ELF-1 (cell line): ENCODE results near the gene NCAPD2.
A peak's percentile ranks its signal among the peaks of the same experiment; 100 is the strongest.
"Not testable (repeated sequence)": the region's sequence is repeated elsewhere in the genome, so short reads cannot be mapped to it uniquely, and the experiment has no call there.

Experiments used
- DNase-seq: peaks from one replicate; pipeline ENCODE4 v3.0.0-alpha.2; 2016; ENCODE audit warnings: low read depth, low spot score

Gene NCAPD2

DNA sequence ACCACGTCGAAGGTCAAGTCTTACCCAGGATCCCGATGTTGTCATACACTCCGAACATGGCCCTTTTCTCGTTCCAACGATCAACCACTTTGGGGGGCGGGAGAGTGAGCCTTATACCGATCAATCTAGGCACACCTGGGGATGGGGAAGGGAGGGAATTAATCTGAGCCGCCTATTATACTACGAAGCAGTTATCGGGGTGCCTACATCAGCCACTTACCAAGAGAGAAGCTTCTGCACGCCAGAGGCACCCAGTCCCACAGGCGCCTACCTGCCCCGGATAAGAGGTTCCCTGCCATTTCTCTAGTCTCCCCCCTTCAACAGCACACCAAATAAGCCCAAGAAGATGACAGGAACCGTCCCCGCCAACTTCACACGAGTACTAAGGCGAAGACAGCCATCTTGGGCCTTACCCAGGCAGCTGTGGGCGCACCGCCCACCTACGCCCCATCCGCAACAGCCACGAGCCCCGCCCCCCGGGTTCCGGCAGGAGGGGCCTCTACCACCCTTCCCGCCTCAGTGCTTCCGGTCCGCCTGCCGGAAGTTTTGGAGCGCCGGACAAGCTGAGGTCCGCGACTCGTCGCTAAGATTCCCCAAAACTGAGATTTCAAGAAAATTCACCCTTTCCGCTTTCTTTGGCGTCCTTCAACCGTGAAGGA, 935 bp upstream of the NCAPD2 start, which contains the start of gene MRPL51:
MRPL51 (minus strand) TSS at position 425 of the 659 bp plus-strand sequence; CDS start at position 299, 126 bp downstream.
- peak; percentile 97 for DNase-seq

DNA sequence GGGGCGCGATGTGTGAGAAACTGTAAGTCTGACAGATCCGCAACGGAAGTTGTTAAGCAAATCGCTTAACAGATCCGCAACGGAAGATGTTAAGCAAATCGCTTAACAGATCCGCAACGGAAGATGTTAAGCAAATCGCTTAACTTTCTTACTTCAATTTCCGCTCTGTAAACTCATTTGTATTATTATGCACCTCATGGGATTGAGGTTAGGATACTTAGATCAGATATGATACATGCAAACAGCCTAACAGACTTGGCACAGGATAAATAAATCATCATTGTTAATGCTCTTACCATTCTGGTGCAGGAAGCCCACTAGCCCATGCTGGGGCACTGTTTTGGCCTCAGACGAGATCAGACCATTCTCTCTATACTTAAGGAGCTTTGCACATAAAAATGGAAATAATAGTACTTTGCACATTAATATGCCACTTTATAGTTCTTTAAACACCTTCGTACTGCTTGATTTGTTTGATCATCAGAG, 399 bp downstream of the NCAPD2 start:
- no peak for DNase-seq

DNA sequence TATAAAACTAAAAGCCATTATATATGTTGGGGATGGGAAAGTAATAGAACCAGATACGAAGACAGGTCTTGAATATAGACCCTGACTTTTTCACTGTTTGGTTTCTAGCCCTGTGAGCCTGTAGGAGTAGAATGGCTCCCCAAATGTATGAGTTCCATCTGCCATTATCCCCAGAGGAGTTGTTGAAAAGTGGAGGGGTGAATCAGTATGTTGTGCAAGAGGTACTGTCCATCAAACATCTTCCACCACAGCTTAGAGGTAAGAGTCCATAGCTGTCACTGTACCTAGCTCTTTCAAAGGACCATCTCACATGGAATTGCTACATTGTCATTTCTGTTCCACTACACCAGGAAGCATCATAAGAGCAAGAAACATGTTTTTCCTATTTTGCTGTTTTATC, 1.1 kb downstream of the NCAPD2 start:
- DNase-seq = no peak

DNA sequence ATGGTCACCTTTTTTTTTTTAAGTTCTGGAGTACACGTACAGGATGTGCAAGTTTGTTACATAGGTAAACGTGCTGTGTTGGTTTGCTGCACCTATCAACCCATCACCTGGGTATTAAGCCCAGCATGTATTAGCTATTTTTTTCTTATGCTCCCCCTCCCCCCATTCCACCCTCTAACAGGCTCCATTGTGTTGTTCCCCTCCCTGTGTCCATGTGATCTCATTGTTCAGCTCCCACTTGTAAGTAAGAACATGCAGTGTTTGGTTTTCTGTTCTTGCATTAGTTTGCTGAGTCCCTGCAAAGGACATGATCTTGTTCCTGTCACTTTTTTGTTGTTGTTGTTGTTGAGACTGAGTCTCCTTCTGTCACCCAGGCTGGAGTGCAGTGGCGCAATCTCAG, 3.4 kb downstream of the NCAPD2 start:
- not testable (repeated sequence) for DNase-seq

DNA sequence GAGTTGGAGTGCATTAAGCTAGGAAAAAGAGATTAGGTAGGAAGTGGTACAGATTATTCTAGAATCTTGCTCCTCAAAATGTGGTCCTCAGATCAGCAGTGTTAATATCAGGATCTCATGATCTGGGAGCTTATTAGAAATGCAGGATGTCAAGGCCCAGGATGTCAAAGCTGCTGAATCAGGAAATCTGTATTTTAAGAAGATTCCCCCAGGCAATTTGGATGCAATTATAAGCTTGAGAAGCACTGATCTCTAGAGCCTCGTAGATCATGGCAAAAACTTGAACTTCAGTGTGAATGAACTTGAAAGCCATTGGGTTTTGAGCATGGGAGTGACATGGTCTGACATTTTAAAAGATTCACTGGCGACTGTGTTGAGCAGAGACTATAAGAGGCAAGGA, 6.6 kb downstream of the NCAPD2 start:
- no peak for DNase-seq

DNA sequence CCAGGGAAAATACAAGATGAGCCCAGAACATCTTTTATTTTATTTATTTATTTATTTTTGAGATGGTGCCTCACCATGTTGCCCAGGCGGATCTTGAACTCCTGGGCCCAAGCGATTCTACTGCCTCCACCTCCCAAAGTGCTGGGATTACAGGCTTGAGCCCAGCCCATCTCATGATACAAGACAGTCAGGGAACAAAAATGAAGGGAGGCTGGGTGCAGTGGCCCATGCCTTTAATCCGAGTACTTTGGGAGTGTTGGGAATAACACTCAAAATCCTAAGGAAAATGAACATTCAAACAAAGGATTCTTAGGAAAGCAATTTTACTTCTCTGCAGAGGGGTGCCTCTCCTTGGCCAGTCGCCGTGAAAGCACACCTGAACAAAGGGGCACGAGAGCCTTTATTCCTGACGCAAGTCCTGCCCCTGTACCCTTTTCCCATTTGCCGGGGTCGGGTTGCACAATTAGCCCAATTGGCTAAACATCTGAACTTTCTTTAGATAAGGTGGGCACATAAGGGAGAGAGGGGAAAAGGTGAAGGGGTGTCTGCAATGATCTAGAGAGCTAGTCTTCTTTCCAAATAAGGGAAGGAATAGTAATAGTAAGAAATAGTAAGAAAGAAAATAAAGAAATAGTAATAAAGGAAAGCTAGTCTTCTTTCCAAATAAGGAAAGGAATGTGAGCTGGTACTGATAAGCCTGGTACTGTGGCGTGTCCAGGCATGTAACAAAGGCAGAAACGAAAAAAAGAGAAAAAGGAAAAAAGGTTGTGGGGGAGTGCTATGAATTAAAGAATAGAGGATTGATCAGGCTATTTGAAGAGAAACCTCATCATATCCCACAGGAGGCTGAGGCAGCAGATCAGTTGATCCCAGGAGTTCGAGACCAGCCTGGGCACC, 13.4 kb downstream of the NCAPD2 start:
- peak; percentile 39 for DNase-seq

DNA sequence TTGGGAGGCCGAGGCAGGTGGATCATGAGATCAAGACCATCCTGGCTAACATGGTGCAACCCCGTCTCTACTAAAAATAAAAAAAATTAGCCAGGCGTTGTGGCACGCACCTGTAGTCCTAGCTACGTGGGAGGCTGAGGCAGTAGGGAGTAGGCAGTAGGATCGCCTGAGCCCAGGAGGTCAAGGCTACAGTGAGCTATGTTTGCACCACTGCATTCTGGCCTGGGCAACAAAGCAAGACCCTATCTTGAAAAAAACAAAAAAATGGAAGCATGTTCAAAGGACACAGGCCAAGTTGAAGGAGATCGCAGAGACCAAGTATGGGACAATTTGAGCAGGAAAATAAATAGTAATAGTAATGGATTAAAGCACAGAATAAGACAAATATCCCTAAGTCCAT, 14.2 kb downstream of the NCAPD2 start:
- no peak for DNase-seq

DNA sequence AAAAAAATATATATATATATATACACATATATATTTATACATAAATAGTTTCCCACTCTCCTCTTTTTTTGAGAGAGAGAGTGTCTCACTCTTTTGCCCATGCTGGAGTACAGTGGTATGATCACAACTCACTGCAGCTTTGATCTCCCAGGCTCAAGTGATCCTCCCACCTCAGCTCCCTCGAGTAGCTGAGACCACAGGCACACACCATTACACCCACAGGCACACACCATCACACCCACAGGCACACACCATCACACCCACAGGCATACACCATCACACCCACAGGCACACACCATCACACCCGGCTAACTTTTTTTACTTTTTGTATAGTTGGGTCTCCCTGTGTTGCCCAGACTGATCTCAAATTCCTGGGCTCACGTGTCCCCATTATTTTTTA, 26.3 kb downstream of the NCAPD2 start:
- no peak for DNase-seq

DNA sequence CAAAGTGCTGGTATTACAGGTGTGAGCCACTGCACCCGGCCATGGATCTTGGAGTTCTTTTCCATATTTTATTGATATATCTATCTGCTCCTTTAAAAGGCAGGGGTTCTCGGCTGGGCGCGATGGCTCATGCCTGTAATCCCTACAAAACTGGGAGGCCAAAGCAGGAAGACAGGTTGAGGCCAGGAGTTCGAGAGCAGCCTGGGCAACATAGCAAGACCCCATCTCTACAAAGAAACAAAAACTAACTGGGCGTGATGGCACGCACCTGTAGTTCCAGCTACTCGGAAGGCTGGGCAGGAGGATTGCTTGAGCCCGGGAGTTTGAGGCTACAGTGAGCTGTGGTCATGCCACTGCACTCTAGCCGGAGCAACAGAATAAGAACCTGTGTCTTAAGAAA, 28.3 kb downstream of the NCAPD2 start:
- no peak for DNase-seq

DNA sequence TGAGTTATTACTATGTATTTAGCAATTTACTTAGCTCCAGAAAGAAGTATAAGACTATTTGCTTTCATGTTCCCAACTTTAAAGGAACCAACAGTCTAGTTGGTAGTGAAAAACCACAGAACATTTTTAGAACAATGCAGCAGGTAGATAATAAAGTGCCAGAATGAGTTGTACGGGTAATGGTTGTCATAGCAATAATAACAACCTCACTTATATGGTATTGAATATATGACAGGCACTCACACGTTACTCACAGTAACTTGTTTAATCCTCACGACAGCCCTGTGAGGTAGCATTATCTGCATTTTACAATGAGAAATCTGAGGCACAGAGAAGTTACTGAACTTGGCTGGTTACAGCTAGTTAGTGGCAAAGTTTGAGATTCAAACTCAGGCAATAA, 29.8 kb downstream of the NCAPD2 start:
- no peak for DNase-seq

DNA sequence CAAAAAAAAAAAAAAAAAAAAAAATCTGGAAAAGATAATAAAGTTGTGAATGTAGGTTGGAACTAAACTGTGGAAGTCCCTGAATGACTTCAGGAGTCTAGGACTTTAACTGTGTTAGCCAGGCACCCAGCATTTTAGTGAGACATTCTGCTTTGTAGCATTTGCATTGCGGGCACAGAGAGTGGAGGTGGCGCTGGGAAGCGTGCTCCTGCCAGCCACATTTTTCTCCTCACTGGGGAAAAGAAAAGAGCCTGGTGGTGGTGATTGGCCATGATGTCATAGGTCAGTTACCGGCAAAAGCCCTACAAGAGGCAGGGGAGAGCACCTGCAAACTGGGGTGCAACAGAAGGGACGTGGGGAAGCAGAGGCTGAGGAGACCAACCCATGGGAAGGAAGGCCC, 30.7 kb downstream of the NCAPD2 start:
- no peak for DNase-seq

DNA sequence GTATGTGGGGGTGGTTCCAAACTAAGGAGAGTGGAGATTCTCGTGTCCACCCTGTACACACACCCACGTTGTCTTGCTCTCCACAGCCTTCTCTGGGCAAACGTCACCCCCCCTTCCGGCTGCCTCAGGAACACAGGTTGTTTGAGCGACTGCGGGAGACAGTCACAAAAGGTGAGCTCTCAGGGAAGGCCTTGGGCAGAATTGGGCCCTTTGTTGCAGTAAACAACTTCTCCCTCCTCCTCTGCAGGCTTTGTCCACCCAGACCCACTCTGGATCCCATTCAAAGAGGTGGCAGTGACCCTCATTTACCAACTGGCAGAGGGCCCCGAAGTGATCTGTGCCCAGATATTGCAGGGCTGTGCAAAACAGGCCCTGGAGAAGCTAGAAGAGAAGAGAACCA, 32.3 kb downstream of the NCAPD2 start:
- DNase-seq = no peak

DNA sequence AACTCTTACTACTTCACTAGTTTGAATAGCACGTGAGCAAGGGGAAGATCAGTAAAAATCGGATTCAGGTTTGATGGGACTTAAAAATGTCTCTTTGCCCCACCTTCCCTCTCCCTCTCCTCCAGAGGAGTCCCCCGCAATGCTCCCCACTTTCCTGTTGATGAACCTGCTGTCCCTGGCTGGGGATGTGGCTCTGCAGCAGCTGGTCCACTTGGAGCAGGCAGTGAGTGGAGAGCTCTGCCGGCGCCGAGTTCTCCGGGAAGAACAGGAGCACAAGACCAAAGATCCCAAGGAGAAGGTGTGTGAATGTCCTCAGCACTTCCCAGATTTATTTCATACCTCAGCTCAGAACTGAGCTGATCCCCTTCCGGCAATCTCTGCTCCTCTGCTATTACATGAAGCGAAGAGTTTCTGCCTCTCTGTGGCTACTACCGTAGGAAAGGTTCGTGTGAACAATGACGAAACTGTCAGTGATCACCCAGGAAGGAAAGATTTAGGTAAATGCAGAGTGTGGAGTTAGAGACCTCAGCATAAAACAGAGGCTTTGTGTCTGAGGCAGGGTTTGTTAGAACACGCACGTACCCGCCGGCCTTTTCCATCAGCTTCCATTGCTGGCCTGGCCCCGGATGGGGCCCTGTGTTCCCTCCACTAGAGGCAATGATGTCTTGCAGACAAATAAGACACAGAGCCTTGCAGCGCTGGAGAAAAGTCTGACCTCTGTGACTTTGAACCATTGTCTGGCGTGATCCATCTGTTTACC, 33.0 kb downstream of the NCAPD2 start:
- DNase-seq = no peak

DNA sequence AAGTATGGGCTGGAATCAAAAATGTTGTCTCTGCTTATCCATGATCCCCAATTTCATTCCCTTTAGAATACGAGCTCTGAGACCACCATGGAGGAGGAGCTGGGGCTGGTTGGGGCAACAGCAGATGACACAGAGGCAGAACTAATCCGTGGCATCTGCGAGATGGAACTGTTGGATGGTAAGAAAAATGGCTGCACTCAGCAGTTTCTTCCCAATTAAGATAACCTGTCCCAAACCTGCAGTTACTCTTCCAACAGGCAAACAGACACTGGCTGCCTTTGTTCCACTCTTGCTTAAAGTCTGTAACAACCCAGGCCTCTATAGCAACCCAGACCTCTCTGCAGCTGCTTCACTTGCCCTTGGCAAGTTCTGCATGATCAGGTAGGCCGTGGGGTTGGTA, 33.8 kb downstream of the NCAPD2 start:
- DNase-seq = no peak

DNA sequence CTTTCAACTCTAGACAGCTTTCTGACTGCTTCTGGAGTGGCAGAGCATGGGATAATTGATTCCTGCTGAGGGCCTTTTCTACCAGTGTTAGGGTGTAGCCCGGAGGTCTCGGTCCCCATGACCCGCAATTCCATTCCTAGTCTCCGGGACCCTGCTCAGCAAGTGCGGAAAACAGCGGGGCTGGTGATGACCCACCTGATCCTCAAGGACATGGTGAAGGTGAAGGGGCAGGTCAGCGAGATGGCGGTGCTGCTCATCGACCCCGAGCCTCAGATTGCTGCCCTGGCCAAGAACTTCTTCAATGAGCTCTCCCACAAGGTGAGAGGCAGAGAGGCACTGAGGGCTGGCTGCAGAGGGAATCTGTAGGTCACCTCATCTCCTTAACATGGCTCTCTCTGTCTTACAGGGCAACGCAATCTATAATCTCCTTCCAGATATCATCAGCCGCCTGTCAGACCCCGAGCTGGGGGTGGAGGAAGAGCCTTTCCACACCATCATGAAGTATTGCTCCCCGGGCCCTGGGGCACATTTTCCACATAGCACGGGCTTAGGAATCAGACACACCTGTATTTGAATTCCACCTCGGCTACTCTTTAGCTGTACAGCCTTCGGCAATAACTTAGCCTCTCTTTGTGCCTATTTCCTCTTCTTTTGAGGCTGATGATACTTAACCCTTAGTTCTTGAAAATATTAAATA, 34.8 kb downstream of the NCAPD2 start:
- peak; percentile 76 for DNase-seq

DNA sequence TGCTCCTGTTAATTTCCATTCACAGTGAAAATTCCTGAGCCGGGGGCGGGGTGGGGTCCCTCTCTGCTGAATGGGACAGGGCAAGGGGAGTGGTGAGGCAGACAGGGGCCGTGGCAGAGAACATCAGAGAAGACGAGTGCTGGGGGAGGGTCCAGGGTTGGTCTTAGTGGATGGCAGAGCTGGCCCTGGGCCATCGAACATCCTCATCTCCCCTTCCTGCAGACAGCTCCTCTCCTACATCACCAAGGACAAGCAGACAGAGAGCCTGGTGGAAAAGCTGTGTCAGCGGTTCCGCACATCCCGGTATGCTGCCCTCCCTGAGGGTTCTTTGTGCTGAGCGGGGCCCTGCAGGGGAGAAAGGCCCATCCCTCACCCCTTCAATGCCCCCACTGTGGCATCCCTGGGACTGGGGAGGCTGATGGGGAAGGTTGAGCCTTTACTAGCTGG, 35.4 kb downstream of the NCAPD2 start:
- peak; percentile 72 for DNase-seq

DNA sequence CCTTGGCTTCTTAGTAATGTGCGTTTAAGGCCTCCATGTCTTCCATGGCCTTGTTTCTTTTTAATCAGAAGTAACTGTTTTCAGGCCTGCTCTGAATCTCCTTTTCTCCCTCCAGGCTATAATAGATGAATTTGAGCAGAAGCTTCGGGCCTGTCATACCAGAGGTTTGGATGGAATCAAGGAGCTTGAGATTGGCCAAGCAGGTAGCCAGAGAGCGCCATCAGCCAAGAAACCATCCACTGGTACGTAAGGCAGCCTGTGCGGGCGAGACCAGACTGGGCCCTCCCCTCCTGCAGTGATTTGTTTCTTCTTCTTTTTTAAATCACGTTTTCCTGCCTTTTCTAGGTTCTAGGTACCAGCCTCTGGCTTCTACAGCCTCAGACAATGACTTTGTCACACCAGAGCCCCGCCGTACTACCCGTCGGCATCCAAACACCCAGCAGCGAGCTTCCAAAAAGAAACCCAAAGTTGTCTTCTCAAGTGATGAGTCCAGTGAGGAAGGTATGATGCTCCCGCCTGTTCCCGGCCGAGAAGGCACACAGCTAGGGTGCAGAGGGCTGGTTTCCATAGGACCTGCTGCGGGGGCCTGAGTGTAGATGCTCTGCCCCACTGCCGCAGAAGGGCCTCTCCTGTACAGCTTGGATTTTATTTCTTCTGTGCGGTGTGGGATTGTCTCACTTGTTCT, 36.8 kb downstream of the NCAPD2 start:
- DNase-seq = no peak

DNA sequence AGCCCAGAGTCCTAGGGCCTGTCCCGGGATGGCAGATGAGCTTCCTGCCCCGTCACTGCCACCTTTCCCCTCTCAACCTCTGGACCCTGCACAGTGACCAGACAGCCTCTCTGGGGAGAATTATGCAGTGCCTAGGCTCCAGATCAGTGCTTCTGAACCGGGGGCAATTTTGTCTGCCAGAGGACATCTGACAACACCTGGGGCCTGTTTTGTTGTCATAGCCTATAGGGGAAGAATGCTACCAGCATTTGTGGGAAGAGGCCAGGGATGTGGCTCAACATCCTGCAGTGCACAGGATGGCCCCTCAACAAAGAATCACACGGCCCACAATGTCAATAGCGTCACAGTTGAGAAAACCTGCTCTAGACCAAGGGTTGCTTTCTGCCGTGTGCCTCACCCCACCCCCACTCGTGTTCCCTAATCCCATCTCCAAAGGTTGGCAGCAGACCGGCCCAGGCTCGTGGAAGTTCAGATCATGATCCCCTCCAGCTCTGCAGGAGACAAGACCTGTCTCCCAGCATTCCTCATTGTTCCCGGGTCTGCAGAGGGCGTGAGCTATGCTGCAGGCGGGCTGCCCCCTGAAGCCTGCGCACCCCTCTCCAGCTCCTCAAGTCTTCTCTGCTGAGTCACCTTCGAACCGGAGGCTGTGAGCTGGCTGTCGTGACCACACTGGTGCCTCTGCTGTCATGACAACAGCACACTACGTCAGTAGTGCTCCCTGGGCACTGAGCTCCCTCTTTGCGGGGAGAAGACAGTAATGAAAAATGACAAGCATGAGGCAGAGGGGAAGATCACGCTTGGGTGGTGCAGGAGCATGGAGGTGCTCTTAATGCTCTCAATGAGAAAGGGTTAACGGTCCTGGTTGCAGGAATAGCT, 38.4 kb downstream of the NCAPD2 start:
- DNase-seq = peak; percentile 85

DNA sequence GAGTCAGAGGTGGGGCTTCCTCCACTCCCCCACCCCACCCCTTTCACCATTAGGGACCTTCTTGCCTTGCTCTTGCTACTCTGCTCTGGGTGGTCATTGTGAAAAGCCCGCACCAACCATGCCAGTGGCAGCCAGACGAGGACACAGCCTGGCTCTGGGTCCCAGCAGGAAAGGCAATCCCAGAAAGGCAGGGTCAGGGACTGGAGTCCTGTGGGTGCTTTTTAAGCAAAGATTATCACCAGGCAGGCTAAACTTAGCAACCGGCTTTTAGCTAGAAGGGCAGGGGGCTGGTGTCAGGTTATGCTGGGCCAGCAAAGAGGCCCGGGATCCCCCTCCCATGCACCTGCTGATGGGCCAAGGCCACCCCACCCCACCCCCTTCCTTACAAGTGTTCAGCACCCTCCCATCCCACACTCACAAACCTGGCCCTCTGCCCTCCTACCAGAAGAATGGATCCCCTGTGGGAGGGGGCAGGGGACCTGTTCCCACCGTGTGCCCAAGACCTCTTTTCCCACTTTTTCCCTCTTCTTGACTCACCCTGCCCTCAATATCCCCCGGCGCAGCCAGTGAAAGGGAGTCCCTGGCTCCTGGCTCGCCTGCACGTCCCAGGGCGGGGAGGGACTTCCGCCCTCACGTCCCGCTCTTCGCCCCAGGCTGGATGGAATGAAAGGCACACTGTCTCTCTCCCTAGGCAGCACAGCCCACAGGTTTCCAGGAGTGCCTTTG, 39.2 kb downstream of the NCAPD2 start:
- DNase-seq = no peak
